Measurements from ENCODE around the gene TBC1D16.
A peak's percentile ranks its signal among the peaks of the same experiment; 100 is the strongest.

Gene TBC1D16

GRCh38 chr17:80035687-80035936 is at the start of gene TBC1D16:
TBC1D16 (minus strand) TSS chr17:80035872; CDS start chr17:80013547, 22,325 bp downstream.
- no peak for DNase-seq

- DNase-seq: no peak
Measured at GRCh38 chr17:80084773-80085172, 49.1 kb upstream of the TBC1D16 start.

GRCh38 chr17:80083136-80083661 is 47.5 kb upstream of the TBC1D16 start:
- DNase-seq: no peak

DNA sequence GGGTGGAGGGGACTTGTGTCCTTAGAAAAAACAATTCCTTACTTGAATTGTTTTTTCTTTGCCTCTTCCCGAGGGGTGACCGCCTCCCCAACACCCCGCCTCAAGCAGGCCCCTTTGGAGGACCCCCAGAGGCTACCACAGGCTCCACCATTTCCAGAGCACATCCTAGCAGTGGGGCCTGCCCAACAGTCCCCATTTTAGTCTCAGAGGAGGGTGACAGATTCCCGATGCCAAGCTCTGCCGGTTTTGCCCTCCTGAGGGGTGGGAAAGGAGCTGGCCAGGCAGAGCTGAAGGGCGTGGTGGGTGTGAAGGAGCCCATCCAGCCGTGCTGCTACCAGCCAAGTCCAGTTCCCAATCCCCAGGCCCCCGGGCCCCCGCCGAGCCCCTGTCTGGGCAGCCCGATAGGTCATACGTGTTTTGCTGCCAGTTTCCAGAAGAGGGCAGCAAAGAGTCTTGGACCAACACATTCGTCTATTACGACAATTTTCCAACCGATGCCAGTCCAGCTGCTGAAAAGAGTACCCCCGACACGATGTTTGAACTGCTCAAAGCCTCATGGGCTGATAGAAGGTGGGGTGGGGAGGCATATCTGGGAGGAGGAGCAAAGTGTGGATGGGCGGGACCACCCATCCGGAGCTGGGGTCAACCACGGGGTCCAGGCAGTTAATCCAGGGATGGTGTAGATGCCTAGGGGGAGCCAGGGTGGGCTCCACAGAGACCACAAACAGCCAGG is 46.9 kb upstream of the TBC1D16 start:
- peak; percentile 61 to 66 for DNase-seq

GRCh38 chr17:80081596-80081995 is 45.9 kb upstream of the TBC1D16 start:
- no peak for DNase-seq

DNA sequence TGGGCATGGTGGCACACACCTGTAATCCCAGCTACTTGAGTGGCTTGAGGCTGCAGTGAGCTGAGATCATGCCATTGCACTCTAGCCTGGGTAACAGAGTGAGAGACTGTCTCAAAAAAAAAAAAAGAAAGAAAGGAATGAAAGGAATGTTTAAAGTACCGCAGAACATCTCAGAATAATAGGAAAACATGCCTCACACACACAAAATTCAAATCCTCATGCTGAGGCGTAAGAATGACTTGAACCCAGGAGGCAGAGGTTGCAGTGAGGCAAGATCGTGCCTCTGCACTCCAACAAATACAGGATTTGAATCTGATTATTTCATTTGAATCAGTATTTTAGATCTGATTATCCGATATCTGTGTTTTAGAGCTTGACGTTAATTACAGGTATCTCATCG is 44.4 kb upstream of the TBC1D16 start:
- DNase-seq: no peak

DNA sequence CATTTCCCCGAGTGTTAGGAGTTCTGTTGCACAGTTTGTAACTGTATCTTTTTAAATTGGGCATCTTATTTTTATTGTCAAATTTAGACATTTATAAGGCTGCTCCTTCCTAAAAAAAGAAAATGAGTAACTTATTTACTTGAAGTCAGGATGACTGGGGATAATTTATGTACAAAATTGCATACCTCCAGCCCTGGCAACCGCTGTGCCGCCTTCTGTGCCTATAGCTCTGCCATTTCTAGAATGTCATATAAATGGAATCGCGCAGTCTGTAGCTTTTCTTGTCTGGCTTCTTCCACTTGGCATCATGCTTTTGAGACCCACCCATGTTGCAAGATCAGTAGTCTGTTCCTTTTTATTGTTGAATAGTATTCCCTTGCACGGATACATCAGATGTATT is 36.7 kb upstream of the TBC1D16 start:
- no peak for DNase-seq

GRCh38 chr17:80071116-80071841 is 35.6 kb upstream of the TBC1D16 start:
- DNase-seq: no peak

DNA sequence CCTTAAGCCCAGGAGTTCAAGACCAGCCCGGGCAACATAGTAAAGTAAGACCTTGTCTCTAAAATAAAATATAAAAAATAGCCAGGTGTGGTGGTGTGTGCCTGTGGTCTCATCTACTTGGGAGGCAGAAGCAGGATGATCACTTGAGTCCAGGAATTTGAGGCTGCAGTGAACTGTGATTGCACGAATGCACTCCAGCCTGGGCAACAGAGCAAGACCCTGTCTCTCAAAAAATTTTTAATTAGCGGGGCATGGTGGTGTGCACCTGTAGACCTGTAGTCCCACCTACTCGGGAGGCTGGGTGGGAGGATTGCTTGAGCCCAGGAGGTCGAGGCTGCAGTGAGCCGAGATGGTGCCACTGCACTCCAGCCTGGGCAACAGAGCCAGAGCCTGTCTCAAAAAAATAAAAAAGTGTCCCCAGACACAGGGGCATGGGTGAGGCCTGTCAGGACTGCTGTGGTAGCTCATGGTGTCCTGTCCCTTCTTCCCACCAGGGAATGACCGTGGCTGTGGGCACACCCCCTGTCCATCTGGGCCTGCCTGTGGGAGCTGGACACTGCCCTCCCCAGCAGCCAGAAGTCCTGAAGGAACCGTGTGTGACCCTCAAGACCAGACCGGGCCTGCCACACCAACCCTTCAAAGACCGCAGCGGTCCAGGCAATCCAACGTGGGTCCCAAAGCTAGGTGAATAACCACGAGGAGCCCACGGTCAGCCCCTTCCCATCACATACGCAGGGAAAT is 34.9 kb upstream of the TBC1D16 start:
- no peak for DNase-seq

GRCh38 chr17:80068301-80069222 is 32.9 kb upstream of the TBC1D16 start:
- no peak for DNase-seq

- no peak for DNase-seq
Measured at GRCh38 chr17:80067393-80067986, 31.8 kb upstream of the TBC1D16 start.

- no peak for DNase-seq
Measured at GRCh38 chr17:80065478-80066170, 30.0 kb upstream of the TBC1D16 start.

- DNase-seq: no peak
Measured at GRCh38 chr17:80064696-80065095, 29.0 kb upstream of the TBC1D16 start.

GRCh38 chr17:80063830-80064585 is 28.3 kb upstream of the TBC1D16 start:
- DNase-seq: peak in 1 of 2 donors; percentile 9

DNA sequence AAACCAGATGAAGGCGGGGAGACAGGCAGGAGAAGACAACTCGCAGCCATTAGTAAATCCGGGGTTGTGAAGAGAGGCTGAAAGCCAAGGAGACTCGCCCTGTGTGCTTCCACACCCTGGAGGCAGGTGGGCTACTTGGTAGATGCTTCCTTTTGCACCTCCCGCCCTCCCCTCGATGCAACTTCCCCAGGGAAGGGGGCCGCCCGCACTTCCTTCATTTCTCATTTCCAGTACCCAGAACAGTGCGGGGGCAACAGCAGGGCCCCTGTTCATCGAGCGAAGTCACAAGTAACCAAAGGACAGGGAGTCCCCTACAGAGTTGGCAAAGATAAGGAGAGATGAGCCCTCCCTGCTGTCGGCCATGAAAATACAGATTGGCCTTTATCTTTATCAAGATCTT is 25.7 kb upstream of the TBC1D16 start:
- DNase-seq: no peak

GRCh38 chr17:80060644-80061043 is 25.0 kb upstream of the TBC1D16 start:
- DNase-seq: no peak

- DNase-seq: no peak
Measured at GRCh38 chr17:80058311-80058955, 22.8 kb upstream of the TBC1D16 start.

DNA sequence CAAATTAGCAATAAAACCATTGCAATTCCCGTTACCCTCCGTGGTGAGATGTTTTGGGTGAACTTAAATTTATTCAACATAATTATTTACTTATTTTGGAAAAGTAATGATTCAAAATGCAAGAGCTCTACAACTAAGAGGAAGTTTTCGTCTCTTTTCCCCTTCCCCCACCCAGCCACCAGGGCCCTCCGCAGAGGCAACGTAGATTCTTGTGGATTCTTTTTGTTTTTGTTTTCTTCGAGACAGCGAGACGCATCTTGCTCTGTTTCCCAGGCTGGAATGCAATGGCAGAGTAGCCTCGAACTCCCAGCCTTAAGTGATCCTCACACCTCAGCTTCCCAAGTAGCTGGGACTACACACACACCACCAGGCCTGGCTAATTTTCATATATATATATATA is 19.9 kb upstream of the TBC1D16 start:
- no peak for DNase-seq

- DNase-seq: no peak
Measured at GRCh38 chr17:80053102-80053501, 17.4 kb upstream of the TBC1D16 start.

- no peak for DNase-seq
Measured at GRCh38 chr17:80051681-80052080, 16.0 kb upstream of the TBC1D16 start.

Measured in CD4-positive, alpha-beta T cell treated with Interleukin-1 beta for 1 hour (primary cell).